ENCODE results near the gene PLCL1.
"Not testable (repeated sequence)": the region's sequence is repeated elsewhere in the genome, so short reads cannot be mapped to it uniquely, and the experiment has no call there.

Gene PLCL1

DNA sequence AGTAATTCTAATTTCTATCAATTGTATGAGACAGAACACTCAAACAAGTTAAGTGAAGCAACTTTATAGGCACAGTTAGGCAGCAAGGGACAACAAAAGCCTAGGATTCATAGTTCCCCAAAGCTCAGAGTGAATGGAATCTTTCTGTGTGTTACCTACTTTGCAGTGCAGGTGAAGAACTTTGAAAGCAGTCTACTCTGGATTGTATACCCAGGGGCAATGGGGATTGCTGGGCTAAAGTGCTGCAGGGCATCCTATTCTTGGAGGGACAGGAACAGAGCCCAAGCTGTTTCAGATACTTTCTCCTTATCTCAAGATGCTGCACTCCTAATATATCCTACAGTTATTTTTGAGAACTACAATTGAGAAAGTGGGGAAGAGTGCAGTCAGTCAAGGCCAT is 207.6 kb downstream of the PLCL1 start:
- no peak for DNase-seq

DNA sequence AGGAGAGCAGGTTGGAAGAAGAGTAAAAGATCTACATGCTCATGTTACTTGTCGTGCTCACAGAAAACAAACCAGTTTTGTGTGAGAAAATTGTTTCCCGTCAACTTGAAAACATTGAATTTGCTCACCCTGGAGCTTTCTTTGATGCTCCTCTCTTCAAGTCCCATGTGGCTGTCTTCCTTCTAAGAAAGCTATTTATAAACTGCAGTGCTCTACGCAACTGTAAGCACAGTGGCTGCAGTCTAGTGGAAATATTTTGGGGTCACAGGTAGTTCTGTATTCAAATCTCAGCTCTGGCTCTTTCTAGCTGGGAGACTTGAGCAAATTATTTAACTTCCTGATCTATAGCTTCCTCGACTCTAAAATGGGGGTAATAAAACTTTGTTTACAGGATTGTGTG is 211.8 kb downstream of the PLCL1 start:
- no peak for DNase-seq

GRCh38 chr2:198017068-198017467 is 212.7 kb downstream of the PLCL1 start:
- DNase-seq, result no peak

DNA sequence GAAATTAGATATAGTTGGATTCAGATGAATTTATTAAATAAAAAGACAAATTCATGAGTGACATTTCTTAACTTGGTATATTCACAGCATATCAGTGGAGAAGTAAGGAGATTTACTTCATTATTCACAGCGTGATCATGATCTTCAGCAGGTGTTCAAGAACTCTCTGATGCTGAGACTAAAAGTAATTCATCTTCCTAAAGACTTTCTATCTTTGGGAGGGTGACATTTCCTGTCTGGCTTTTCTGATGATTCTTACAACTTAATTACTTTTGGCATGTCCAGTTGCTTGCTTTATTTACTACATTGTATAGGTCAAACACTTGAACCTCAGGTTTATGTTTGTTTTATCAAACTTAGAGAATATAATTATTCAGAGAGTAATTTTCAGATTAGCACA is 224.6 kb downstream of the PLCL1 start:
- DNase-seq, result no peak

DNA sequence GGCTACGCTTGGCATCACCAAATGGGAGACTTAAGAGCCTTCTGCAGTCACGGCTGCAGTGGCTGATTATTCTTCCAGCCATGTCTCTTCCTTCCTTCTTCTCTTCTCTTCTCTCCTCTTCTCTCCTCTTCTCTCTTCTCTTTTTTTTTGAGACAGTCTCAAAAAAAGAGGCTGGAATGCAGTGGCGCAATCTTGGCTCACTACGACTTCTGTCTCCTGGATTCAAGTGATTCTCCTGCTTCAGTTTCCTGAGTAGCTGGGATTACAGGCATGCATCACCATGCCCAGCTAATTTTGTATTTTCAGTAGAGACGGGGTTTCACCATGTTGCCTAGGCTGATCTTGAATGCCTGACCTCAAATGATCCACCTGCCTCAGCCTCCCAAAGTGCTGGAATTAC is 225.2 kb downstream of the PLCL1 start:
- DNase-seq, result not testable (repeated sequence)

DNA sequence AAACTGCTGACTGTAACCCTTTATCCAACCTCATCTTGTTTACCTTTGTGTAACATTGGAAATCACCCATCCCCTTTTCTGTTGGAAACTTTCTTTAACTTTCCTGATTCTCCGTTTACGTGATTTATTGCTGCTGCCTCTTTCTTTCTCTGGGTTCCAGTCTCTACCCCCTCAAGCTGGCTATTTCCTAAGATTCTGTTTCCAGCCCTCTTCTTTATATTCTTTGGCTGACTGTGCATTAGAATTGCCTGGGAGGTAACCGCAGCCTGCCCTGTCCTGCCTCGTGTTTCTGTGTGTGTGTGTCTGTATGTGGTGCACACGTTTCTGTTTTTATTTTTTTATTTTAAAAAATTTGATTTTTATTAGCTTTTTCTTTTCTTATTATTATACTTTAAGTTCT is 229.2 kb downstream of the PLCL1 start:
- no peak for DNase-seq

DNA sequence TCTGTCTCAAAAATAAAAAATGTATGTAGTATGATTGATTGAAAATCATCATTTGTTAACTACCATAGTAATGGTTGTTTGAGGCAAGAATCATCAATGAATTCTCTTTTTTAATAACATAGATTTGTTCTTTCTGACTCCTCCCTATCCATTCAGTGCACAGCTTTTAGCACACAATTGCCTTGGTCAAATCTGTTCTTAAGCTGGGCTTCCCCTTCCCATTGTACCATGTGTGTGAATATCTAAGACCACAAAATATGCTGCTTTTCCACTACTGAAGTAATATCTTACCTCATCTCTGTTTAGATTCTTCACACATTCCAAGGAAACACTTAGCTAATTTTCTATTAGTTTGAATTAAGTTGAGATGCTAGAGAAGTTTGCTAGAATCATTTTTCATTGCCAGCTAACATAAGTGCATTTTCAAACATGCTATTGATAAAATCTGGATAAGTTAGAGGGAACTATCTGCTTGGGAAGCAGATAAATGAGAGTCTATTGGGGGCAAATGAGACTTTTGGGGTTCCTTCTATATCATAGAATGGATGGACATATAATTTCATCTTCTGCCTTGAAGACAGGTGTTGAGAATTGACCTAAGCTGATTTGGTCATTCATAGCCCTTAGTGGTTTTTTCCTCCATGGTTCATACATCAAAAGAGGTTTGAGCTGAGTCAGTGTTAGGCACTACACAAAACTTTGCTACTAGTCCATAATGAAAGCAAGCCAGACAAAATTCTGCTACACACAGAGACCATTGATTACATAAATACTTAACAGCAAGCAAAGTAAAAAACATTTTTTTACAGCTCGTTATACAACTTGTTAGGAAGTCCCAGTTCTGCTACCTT is 231.9 kb downstream of the PLCL1 start:
- DNase-seq, result no peak

DNA sequence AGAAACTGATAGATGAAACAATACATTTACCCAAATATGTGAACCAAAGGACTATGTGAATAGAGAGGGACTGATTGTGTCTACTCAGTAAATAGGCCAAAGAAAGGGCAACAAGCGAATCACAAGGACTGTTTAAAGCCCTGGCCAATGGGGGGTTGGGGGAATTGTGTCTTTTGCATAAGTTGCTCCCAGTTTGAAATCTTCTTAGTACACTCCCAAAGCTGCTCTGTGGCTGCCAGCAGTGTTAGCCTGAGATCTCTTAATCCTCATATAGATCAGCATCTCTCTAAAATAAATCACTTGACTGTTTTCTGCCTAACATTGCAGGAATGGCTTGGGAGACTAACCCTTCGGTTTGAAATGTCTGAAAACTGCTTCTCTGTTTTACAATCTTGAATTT is 236.4 kb downstream of the PLCL1 start:
- DNase-seq, result no peak

- DNase-seq, result no peak
Observed at GRCh38 chr2:198042189-198042588, 237.8 kb downstream of the PLCL1 start.

- no peak for DNase-seq
Observed at GRCh38 chr2:198044777-198045176, 240.4 kb downstream of the PLCL1 start.

DNA sequence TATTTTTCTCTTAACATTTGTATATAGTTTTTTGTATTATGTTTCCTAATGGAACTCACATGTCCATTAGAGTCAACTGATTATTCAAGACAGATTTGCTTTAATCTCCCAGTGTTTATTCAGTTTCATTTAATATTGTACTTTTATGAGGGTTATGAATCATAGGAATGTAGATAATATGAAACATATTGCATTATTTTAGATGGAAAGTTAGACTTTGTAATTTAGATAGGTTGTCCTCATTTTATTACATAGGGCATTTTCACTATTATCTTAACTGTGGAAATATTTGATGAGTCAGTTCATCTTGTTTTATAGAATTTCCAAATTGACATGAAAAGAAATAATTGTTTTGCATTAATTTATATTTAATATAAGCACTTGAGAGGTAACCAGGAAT is 240.8 kb downstream of the PLCL1 start:
- no peak for DNase-seq

- DNase-seq, result no peak
Observed at GRCh38 chr2:198052741-198053140, 248.3 kb downstream of the PLCL1 start.

GRCh38 chr2:198053148-198053547 is 248.8 kb downstream of the PLCL1 start:
- DNase-seq, result no peak

DNA sequence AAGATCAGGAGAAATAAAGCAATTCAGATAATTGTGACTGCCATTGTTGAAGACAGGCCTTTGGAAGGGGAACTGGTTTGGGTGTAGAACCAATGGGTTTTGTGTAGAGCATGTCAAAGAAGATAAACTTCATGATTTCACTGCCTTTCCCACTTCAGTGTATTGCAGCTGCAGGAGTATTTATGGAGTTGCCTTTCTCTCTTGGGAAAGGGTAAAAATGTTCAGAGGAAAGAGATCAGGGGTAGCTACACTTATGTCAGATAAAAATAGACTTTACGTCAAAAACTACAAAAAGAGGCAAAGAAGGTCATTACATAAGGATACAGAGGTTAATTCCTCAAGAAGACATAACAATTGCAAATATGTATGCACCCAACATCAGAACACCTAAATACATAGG is 249.4 kb downstream of the PLCL1 start:
- DNase-seq, result no peak

DNA sequence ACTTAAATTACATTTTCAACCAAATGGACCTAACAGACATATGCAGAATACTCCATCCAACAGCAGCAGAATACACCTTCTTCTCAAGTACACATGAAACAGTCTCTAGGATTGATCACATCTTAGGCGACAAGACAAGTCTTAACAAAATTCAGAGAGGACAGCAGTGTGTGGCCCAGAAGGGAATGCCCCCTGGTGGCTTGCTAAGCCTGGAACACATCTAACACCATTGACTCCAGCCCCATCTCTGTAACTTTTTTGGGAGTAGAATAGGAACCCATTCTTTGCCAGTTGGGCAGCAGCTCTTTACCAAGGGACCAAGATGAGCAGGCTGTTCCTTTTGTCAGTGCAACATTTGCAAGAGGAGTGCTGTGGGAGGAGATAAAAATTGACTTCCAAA is 249.9 kb downstream of the PLCL1 start:
- no peak for DNase-seq

- DNase-seq, result no peak
Observed at GRCh38 chr2:198055716-198056115, 251.3 kb downstream of the PLCL1 start.

GRCh38 chr2:198056836-198057235 is 252.4 kb downstream of the PLCL1 start:
- no peak for DNase-seq

GRCh38 chr2:198059800-198060199 is 255.4 kb downstream of the PLCL1 start:
- DNase-seq, result no peak

DNA sequence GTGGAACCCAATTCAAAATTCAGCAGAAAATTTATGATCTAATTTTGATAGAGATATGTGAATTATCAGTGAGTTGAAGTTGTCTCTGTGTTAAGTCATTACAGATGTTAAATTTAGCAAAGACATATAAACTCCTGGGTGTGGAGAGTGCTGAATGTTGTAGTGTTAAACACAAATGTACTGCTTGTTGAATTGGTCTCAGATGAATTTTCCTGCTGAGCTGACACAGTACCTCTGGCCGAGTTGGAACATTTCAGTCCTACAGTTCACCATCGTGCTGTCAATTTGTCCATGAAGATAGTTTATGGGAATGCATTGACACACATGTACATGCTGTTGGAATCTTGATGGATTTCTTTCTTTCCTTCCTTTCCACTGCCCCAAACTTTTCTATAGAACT is 255.9 kb downstream of the PLCL1 start:
- DNase-seq, result no peak

GRCh38 chr2:198062826-198063225 is 258.4 kb downstream of the PLCL1 start:
- DNase-seq, result no peak

- DNase-seq, result no peak
Observed at GRCh38 chr2:198063242-198063641, 258.8 kb downstream of the PLCL1 start.

DNA sequence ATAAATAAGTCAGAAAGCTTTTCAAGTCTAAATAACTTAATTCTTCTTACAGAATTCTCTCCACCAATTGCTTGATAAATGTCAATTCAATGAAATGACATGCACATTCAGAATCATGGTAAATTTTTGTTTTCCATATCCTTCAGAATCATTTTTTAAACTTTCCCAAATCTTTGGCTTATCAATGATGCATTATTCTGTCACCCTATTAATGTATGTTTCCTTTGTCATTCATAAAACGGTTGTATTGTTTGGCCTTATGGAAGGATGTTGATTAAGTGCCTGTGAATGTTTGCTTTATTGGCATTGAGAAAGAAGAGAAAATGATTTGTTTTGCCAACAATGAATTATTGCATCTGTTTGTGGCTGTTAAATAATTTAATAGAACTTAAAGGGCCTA is 260.9 kb downstream of the PLCL1 start:
- DNase-seq, result no peak

GRCh38 chr2:198066597-198066996 is 262.2 kb downstream of the PLCL1 start:
- DNase-seq, result no peak

DNA sequence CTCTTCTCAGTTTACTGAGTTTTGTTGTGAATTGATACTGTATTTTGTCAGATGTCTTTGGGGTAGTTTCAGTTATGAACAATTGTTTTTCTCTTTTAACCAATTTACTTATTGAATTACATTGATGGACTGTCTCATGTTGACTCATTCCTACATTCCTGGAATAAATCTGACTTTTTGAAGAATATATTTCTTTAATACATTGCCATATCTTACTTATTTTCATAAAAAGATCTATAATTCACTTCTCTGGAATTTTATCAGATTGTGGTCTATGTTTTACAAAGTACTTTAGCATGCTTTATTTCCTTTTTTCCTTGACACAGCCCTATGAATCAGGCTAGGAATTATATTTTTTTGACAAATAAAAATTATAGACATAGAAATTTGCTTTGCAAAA is 268.3 kb downstream of the PLCL1 start:
- no peak for DNase-seq

GRCh38 chr2:198073253-198073652 is 268.9 kb downstream of the PLCL1 start:
- DNase-seq, result no peak

Data from NCI-H146 (cell line).